ENCODE results near the gene KIF5C.

Gene KIF5C

DNA sequence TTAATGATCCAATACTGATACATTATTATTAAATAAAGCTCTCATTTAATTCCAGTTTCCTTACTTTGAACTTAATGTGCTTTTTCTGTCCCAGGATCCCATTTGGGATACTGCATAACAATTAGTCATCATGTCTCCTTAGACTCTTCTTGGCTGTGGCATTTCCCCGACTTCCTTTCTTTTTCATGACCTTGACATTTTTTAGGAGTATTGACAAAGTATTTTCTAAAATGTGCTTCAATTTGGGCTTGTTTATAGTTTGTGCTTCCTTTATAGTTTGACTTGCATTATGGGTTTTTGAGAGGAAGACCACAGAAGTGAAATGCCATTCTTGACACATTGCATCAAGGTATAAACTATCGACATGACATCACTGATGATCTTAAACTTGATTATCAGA is 46.1 kb upstream of the KIF5C start:
- TF ChIP-seq ZNF707 (tag by site-specific recombination; IDR thresholded peaks at IDR 0.05), result no peak
- TF ChIP-seq ZNF621 (tag by site-specific recombination; IDR thresholded peaks at IDR 0.05), result no peak
- no peak for TF ChIP-seq ZNF549 (tag by site-specific recombination; IDR thresholded peaks at IDR 0.05)
- TF ChIP-seq ZNF394 (tag by site-specific recombination; IDR thresholded peaks at IDR 0.05; ENCODE audit: borderline replicate concordance), result no peak
- no peak for TF ChIP-seq ZFP37 (tag by site-specific recombination; IDR thresholded peaks at IDR 0.05)
- TF ChIP-seq ZNF350 (tag by site-specific recombination; IDR thresholded peaks at IDR 0.05), result no peak
- no peak for TF ChIP-seq ZNF629 (tag by site-specific recombination; IDR thresholded peaks at IDR 0.05)
- no peak for TF ChIP-seq ZNF426 (tag by site-specific recombination; IDR thresholded peaks at IDR 0.05)
- no peak for TF ChIP-seq HOXC10 (CRISPR knock-in tag; IDR thresholded peaks at IDR 0.05)
- TF ChIP-seq ZNF211 (tag by site-specific recombination; IDR thresholded peaks at IDR 0.05; ENCODE audit: low read depth), result no peak
- no peak for TF ChIP-seq TRIM28 (IDR thresholded peaks at IDR 0.05; ENCODE audit: borderline replicate concordance, low read length)
- no peak for TF ChIP-seq ZBTB11 (tag by site-specific recombination; conservative IDR thresholded peaks at IDR 0.05; ENCODE audit: low read depth)
- TF ChIP-seq GFI1B (tag by site-specific recombination; IDR thresholded peaks at IDR 0.05), result no peak
- TF ChIP-seq, protein P1, sequence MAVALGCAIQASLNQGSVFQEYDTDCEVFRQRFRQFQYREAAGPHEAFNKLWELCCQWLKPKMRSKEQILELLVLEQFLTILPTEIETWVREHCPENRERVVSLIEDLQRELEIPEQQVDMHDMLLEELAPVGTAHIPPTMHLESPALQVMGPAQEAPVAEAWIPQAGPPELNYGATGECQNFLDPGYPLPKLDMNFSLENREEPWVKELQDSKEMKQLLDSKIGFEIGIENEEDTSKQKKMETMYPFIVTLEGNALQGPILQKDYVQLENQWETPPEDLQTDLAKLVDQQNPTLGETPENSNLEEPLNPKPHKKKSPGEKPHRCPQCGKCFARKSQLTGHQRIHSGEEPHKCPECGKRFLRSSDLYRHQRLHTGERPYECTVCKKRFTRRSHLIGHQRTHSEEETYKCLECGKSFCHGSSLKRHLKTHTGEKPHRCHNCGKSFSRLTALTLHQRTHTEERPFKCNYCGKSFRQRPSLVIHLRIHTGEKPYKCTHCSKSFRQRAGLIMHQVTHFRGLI (tag by site-specific recombination; IDR thresholded peaks at IDR 0.05), result no peak
- no peak for TF ChIP-seq PRDM10 (tag by site-specific recombination; IDR thresholded peaks at IDR 0.05)
- CTCF ChIA-PET, result interaction anchor here (0.6 to 1.2 kb wide), 2 partner anchors 34 to 137 kb away, joined by 3 to 6 read pairs; no protein-coding TSS in a partner anchor
- POLR2A ChIA-PET, result interaction anchor here (0.6 kb wide), 1 partner anchor 720 kb away, joined by 3 read pairs; no protein-coding TSS in a partner anchor
- Histone ChIP-seq H3K36me3 (ENCODE audit: control insufficient read depth in 2 of 2, insufficient read depth in 1 of 2, low read length in 2 of 2) (no peaks in the 10 kb centered on the region), H3K9me3 (ENCODE audit: control insufficient read depth, insufficient read depth, low read depth, low read length) (no peaks in the 10 kb centered on the region), H3K4me1 (ENCODE audit: control insufficient read depth, insufficient read depth, low read length) (no peaks in the 10 kb centered on the region), H3K27ac (ENCODE audit: extremely low read depth, low read depth, low read length) (no peak overlapping the region), H3K4me3 (ENCODE audit: low read depth, low read length) (no peak overlapping the region)

GRCh38 chr2:148829618-148830017 is 45.4 kb upstream of the KIF5C start:
- no peaks in the 10 kb centered on the region for H3K4me1 ChIP-seq (ENCODE audit: control insufficient read depth, insufficient read depth, low read length)
- H3K27ac ChIP-seq (ENCODE audit: extremely low read depth, low read depth, low read length), result no peak overlapping the region
- ChIA-PET POLR2A (interaction anchor here (0.6 kb wide), 1 partner anchor 721 kb away, joined by 3 read pairs; no protein-coding TSS in a partner anchor), CTCF (interaction anchor here (1.2 kb wide), 1 partner anchor 136 kb away, joined by 3 read pairs; no protein-coding TSS in a partner anchor)
- H3K4me3 ChIP-seq (ENCODE audit: low read depth, low read length), result no peak overlapping the region
- no peaks in the 10 kb centered on the region for H3K36me3 ChIP-seq (ENCODE audit: control insufficient read depth in 2 of 2, insufficient read depth in 1 of 2, low read length in 2 of 2)
- no peaks in the 10 kb centered on the region for H3K9me3 ChIP-seq (ENCODE audit: control insufficient read depth, insufficient read depth, low read depth, low read length)
- TF ChIP-seq KLF10 (tag by site-specific recombination; IDR thresholded peaks at IDR 0.05) (no peak), ELK4 (IDR thresholded peaks at IDR 0.05; ENCODE audit: borderline replicate concordance, low read depth, low read length) (no peak), ZNF354C (tag by site-specific recombination; IDR thresholded peaks at IDR 0.05; ENCODE audit: borderline replicate concordance, low read depth) (no peak), MZF1 (tag by site-specific recombination; IDR thresholded peaks at IDR 0.05; ENCODE audit: borderline replicate concordance) (no peak), ZNF169 (tag by site-specific recombination; IDR thresholded peaks at IDR 0.05) (no peak), KLF7 (tag by site-specific recombination; IDR thresholded peaks at IDR 0.05; ENCODE audit: borderline replicate concordance) (no peak), TRIM28 (IDR thresholded peaks at IDR 0.05; ENCODE audit: borderline replicate concordance, low read length) (no peak)
- TF ChIP-seq, protein P1 (tag by site-specific recombination; IDR thresholded peaks at IDR 0.05), result no peak
- TF ChIP-seq, protein P2, sequence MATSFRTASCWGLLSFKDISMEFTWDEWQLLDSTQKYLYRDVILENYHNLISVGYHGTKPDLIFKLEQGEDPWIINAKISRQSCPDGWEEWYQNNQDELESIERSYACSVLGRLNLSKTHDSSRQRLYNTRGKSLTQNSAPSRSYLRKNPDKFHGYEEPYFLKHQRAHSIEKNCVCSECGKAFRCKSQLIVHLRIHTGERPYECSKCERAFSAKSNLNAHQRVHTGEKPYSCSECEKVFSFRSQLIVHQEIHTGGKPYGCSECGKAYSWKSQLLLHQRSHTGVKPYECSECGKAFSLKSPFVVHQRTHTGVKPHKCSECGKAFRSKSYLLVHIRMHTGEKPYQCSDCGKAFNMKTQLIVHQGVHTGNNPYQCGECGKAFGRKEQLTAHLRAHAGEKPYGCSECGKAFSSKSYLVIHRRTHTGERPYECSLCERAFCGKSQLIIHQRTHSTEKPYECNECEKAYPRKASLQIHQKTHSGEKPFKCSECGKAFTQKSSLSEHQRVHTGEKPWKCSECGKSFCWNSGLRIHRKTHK (tag by site-specific recombination; IDR thresholded peaks at IDR 0.05), result no peak
